Ovary (tissue), 3 donors: ENCODE measurements around the gene ERLEC1.

Source experiments
- CTCF ChIP-seq, 3 donors: fragments of 450-650 bp in 2 of 3; fragments of 200-600 bp in 1 of 3; IDR thresholded peaks; one replicate each; pipeline versions ENCODE4 v1.5.1 to v1.8.0; 2016 to 2022; ENCODE audit warnings: antibody characterized with exemption in 3 of 3, mild to moderate bottlenecking in 1 of 3
- EP300 ChIP-seq: sonication (generic); formaldehyde crosslinking; IDR thresholded peaks from one replicate; pipeline ENCODE4 v1.6.1; 2017; ENCODE audit warnings: antibody characterized with exemption
- POLR2A ChIP-seq: fragments of 450-650 bp; IDR thresholded peaks from one replicate; pipeline ENCODE4 v1.6.1; 2017; ENCODE audit warnings: antibody characterized with exemption, mild to moderate bottlenecking, moderate library complexity
- donor health status: DM: no; HTN: no; CAD: no.

DNA sequence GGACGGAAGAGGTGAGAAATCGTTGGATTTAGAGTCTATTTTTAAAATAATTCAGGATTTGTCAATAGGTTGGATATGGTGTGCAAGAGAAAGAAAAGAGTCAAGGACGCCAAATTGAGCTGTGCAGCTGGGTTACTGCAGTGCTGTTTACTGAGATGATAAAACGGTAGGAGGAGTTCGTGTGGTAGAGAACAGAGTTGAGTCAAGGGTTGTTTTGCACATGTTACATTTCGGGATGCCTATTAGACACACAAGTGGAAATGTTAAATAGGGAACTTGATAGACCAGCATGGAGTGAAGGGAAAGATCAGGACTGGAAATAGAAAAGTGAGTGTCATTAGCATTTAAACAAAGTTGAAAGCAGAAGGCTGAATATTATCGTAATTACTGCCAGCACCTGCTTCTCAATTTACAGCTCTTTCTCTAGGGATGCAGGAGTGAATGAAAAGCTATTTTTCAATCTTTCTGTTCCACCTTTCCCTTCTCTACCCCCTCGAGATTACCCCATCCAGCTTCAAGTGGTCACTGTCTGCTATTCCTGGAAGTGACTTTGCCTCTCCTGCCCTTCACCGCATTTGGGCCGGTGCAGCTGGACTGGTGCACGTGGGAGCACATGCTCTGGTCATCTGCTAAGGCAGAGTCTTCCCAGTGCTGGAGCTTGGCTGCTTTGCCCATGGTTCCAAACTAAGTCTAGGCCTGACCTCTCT, 42.6 kb downstream of the ERLEC1 start:
- no peak for TF ChIP-seq POLR2A
- no peak for TF ChIP-seq CTCF (IDR thresholded peaks at IDR 0.05)
- TF ChIP-seq EP300: no peak
